SK-N-SH (cell line): ENCODE data around the gene GNAL.

Experiments used
- GATA2 ChIP-seq: sonication (generic); formaldehyde crosslinking; IDR thresholded peaks from 2 replicates; pipeline ENCODE4 v1.5.0; 2020; ENCODE audit warnings: mild to moderate bottlenecking, missing genetic modification reagents
- NRF1 ChIP-seq: IDR thresholded peaks from 2 replicates; pipeline ENCODE4 v1.6.1; 2012; ENCODE audit warnings: low read depth, mild to moderate bottlenecking, low read length
- POLR2AphosphoS5 ChIP-seq: IDR thresholded peaks from 2 replicates; pipeline ENCODE4 v1.6.1; 2012; ENCODE audit warnings: low read depth, low read length
- TCF12 ChIP-seq: IDR thresholded peaks from 2 replicates; pipeline ENCODE4 v1.4.0; 2012
- YY1 ChIP-seq: IDR thresholded peaks from 2 replicates; pipeline ENCODE4 v1.4.0; 2012; ENCODE audit warnings: low read depth, mild to moderate bottlenecking
- TF ChIP-seq, protein P1 (sequence below): fragments of 200-600 bp; sonication (generic); IDR thresholded peaks from 2 replicates; pipeline ENCODE4 v1.6.1; 2017; ENCODE audit warnings: antibody characterized with exemption, mild to moderate bottlenecking, moderate library complexity

DNA sequence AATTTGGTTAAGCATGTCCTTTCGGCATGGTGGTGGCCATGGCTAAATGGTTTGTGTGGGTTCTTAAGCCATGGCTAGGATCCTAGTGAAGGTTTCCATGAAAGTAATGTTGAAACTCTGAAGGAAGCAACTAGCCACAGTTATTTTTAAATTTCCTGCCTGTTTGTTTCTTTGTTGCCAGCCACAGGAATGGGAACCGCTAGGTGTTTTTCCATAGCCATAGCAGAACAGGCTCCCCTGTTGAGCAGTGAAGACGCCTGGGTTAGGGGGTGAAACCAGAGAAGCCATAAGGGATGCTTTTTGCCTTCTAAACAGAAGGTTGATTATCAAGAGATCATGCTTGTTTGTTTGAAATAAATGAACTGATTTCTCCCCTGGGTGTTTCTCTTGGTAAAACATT is 102.1 kb downstream of the GNAL start:
- TF ChIP-seq POLR2AphosphoS5 (no peak), YY1 (no peak), NRF1 (no peak), GATA2 (no peak), TCF12 (no peak)
- TF ChIP-seq, protein P1, sequence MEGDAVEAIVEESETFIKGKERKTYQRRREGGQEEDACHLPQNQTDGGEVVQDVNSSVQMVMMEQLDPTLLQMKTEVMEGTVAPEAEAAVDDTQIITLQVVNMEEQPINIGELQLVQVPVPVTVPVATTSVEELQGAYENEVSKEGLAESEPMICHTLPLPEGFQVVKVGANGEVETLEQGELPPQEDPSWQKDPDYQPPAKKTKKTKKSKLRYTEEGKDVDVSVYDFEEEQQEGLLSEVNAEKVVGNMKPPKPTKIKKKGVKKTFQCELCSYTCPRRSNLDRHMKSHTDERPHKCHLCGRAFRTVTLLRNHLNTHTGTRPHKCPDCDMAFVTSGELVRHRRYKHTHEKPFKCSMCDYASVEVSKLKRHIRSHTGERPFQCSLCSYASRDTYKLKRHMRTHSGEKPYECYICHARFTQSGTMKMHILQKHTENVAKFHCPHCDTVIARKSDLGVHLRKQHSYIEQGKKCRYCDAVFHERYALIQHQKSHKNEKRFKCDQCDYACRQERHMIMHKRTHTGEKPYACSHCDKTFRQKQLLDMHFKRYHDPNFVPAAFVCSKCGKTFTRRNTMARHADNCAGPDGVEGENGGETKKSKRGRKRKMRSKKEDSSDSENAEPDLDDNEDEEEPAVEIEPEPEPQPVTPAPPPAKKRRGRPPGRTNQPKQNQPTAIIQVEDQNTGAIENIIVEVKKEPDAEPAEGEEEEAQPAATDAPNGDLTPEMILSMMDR: no peak
